IMR-90 (cell line): ENCODE results near the gene ZC3H15. TPM values are rescaled to one million over a fixed set of nuclear protein-coding genes. Genes with fewer than 3 reads are reported as not detected.
"Not testable (repeated sequence)": the region's sequence is repeated elsewhere in the genome, so short reads cannot be mapped to it uniquely, and the experiment has no call there.

Experiments
- ATAC-seq: fragments of 200-7000 bp; cut with Tn5 transposase; 2 replicates; pipeline ENCODE4 v1.9.1; 2020; ENCODE audit warnings: low read depth, mild to moderate bottlenecking, moderate library complexity
- BruUV-seq: library from RNA; stranded (reverse); fragments of 400-500 nt; replicated peaks from 2 replicates; lab custom pipeline; 2021; lab: Mats Ljungman, UMichigan
- CTCF ChIA-PET: fragments of 300-600 bp; formaldehyde crosslinking; extraction: SDS; loops from one replicate; lab custom pipeline; 2021; ENCODE audit warnings: antibody characterized with exemption; lab: Yijun Ruan, JAX
- POLR2A ChIA-PET: fragments of 300-600 bp; sonication (Branson Sonifier 250); formaldehyde crosslinking; loops from one replicate; lab custom pipeline; 2022; ENCODE audit warnings: antibody characterized with exemption; ENCODE audit not compliant: unreplicated experiment; lab: Charles Lee
- DNase-seq: peaks from one replicate; pipeline ENCODE4 v3.0.0; 2013
- H2AFZ ChIP-seq: replicated peaks from 2 replicates; pipeline ENCODE3; 2013; ENCODE audit warnings: low read length, mild to moderate bottlenecking; ENCODE audit not compliant: poor library complexity
- H2AK5ac ChIP-seq: 2 replicates; pipeline ENCODE4 v1.6.1; 2013; ENCODE audit warnings: low read depth, low read length, inconsistent platforms
- H2AK9ac ChIP-seq: replicated peaks from 2 replicates; pipeline ENCODE3; 2013; ENCODE audit warnings: mild to moderate bottlenecking, low read depth, low read length, moderate library complexity; ENCODE audit not compliant: poor library complexity
- H2BK120ac ChIP-seq: 2 replicates; pipeline ENCODE4 v1.6.1; 2013; ENCODE audit warnings: low read depth, low read length, inconsistent platforms
- H2BK15ac ChIP-seq: 3 replicates; pipeline ENCODE4 v1.6.1; 2013; ENCODE audit warnings: low read depth, low read length, inconsistent platforms
- H2BK20ac ChIP-seq: 2 replicates; pipeline ENCODE4 v1.6.1; 2013; ENCODE audit warnings: low read depth, mild to moderate bottlenecking, inconsistent platforms, low read length, moderate library complexity
- H2BK5ac ChIP-seq: 2 replicates; pipeline ENCODE4 v1.6.1; 2013; ENCODE audit warnings: mild to moderate bottlenecking, low read depth, low read length, inconsistent platforms; ENCODE audit not compliant: poor library complexity, severe bottlenecking
- H3K14ac ChIP-seq: replicated peaks from 2 replicates; pipeline ENCODE4 v1.6.1; 2013; ENCODE audit warnings: low read depth, low read length, inconsistent platforms
- H3K18ac ChIP-seq: 2 replicates; pipeline ENCODE4 v1.6.1; 2013; ENCODE audit warnings: low read depth, low read length, control low read depth
- H3K23ac ChIP-seq: 2 replicates; pipeline ENCODE4 v1.6.1; 2013; ENCODE audit warnings: low read depth, low read length, inconsistent platforms
- H3K27ac ChIP-seq: 2 replicates; pipeline ENCODE4 v1.5.1; 2013; ENCODE audit warnings: mild to moderate bottlenecking, control low read depth, low read length; ENCODE audit not compliant: insufficient read depth
- H3K27me3 ChIP-seq: 2 replicates; pipeline ENCODE4 v1.6.1; 2013; ENCODE audit warnings: low read length; ENCODE audit not compliant: control insufficient read depth, insufficient read depth
- H3K36me3 ChIP-seq: 2 replicates; pipeline ENCODE4 v1.6.1; 2013; ENCODE audit warnings: low read length, mixed read lengths; ENCODE audit not compliant: control insufficient read depth, insufficient read depth
- H3K4ac ChIP-seq: 2 replicates; pipeline ENCODE4 v1.6.1; 2013; ENCODE audit warnings: low read depth, low read length, inconsistent platforms
- H3K4me1 ChIP-seq: 2 replicates; pipeline ENCODE4 v1.6.1; 2013; ENCODE audit warnings: low read length, mixed read lengths; ENCODE audit not compliant: control insufficient read depth, insufficient read depth
- H3K4me2 ChIP-seq: 2 replicates; pipeline ENCODE4 v1.6.1; 2013; ENCODE audit warnings: low read depth, mild to moderate bottlenecking, control low read depth, low read length, moderate library complexity
- H3K4me3 ChIP-seq: 2 replicates; pipeline ENCODE4 v1.5.1; 2013; ENCODE audit warnings: low read depth, mild to moderate bottlenecking, control low read depth, low read length, moderate library complexity; ENCODE audit not compliant: insufficient read depth
- H3K56ac ChIP-seq: 2 replicates; pipeline ENCODE4 v1.6.1; 2013; ENCODE audit warnings: low read length, inconsistent platforms; ENCODE audit not compliant: insufficient read depth; ENCODE audit errors: extremely low read depth
- H3K79me1 ChIP-seq, 2 experiments: 2 replicates each; pipeline ENCODE4 v1.6.1; 2013; ENCODE audit warnings: low read length in 2 of 2, inconsistent platforms in 1 of 2, low read depth in 1 of 2
- H3K9ac ChIP-seq: 2 replicates; pipeline ENCODE4 v1.6.1; 2013; ENCODE audit warnings: low read depth, low read length, control low read depth
- H3K9me1 ChIP-seq: 2 replicates; pipeline ENCODE4 v1.6.1; 2013; ENCODE audit warnings: low read length, inconsistent platforms; ENCODE audit not compliant: insufficient read depth
- H3K9me3 ChIP-seq: 2 replicates; pipeline ENCODE4 v1.6.1; 2013; ENCODE audit warnings: low read length; ENCODE audit not compliant: control insufficient read depth, insufficient read depth
- H4K20me1 ChIP-seq: 2 replicates; pipeline ENCODE4 v1.6.1; 2013; ENCODE audit warnings: low read length, inconsistent platforms; ENCODE audit not compliant: insufficient read depth
- H4K5ac ChIP-seq: 2 replicates; pipeline ENCODE4 v1.6.1; 2013; ENCODE audit warnings: mild to moderate bottlenecking, low read depth, low read length, control low read depth
- H4K8ac ChIP-seq, 2 experiments: 2 replicates each; pipeline ENCODE4 v1.6.1; 2013; ENCODE audit warnings: low read depth in 2 of 2, low read length in 2 of 2, control low read depth in 1 of 2, inconsistent platforms in 1 of 2
- H4K91ac ChIP-seq: 2 replicates; pipeline ENCODE4 v1.6.1; 2013; ENCODE audit warnings: low read depth, low read length, inconsistent platforms; ENCODE audit not compliant: insufficient read depth
- MAZ ChIP-seq: IDR thresholded peaks from 2 replicates; pipeline ENCODE4 v1.6.1; 2012; ENCODE audit warnings: low read depth, mild to moderate bottlenecking, low read length, improper control_type of control experiment, moderate library complexity, borderline replicate concordance
- NFE2L2 ChIP-seq: fragments of 150-350 bp; IDR thresholded peaks from 2 replicates; pipeline ENCODE4 v1.6.1; 2016; ENCODE audit warnings: low read depth, mild to moderate bottlenecking, low read length
- WGBS, 2 experiments: methylation state at CpG; one replicate each; pipeline versions ENCODE4 v1.1.5 to v1.1.7; 2013; ENCODE audit warnings: missing lambda C conversion rate in 2 of 2; ENCODE audit not compliant: insufficient read length in 1 of 2; ENCODE audit errors: extremely low coverage in 2 of 2; 5-methylcytosine and 5-hydroxymethylcytosine counted together
- dilution Hi-C: fragments of 300-500 bp; cut with HindIII; formaldehyde crosslinking; loops from one replicate; pipeline ENCODE4 v1.14.3; 2018; ENCODE audit warnings: low sequenced_read_pairs; ENCODE audit not compliant: unreplicated experiment
- in situ Hi-C: fragments of 300-500 bp; cut with MboI; formaldehyde crosslinking; loops from 3 replicates; pipeline ENCODE4 v1.14.3; 2019; ENCODE audit warnings: low sequenced_read_pairs, inconsistent platforms, mixed read lengths
- intact Hi-C: fragments of 100-400 bp; cut with micrococcal nuclease; formaldehyde crosslinking; loops from 2 replicates; pipeline ENCODE4 v1.10.0; 2022
- polyA plus RNA-seq, 3 experiments: library from polyadenylated mRNA; depleted of rRNA; stranded (reverse); fragments of >200 nt; gene quantifications; 2 replicates each; pipeline ENCODE4 v1.2.3, GENCODE V29; 2012; ENCODE audit warnings: low replicate concordance in 1 of 3
- total RNA-seq: library from RNA; depleted of rRNA; stranded (reverse); fragments of >200 nt; gene quantifications from 2 replicates; pipeline ENCODE4 v1.2.3, GENCODE V29; 2012

The ZC3H15 gene
- total and polyA plus RNA-seq, 2 of the 4 experiments (the other 2 are of a cell fraction) = 22.9 to 47.4 TPM

GRCh38 chr2:186437719-186438118 lies 48.3 kb upstream of the ZC3H15 start:
- CTCF ChIA-PET = no interaction called here
- Histone ChIP-seq H3K9ac (no peak overlapping the region), H3K4ac (no peak overlapping the region), H4K91ac (no peak overlapping the region), H2BK20ac (no peak overlapping the region), H3K27ac (no peak overlapping the region), H3K4me1 (no peaks in the 10 kb centered on the region), H3K36me3 (no peaks in the 10 kb centered on the region), H2BK120ac (no peak overlapping the region), H3K56ac (no peak overlapping the region), H4K5ac (no peak overlapping the region), H2AK9ac (no peak overlapping the region), H3K23ac (no peak overlapping the region), H2BK15ac (no peak overlapping the region), H3K9me1 (0 out of 2 replicates have a peak, but pooled peaks cover 6% of the 10 kb centered on the region), H2AFZ (no peak overlapping the region), H4K8ac (no peak overlapping the region), H3K9me3 (no peaks in the 10 kb centered on the region), H3K14ac (no peak overlapping the region), H3K79me1 (no peaks in the 10 kb centered on the region), H3K4me2 (no peak overlapping the region), H3K27me3 (no peaks in the 10 kb centered on the region), H4K20me1 (no peaks in the 10 kb centered on the region), H3K4me3 (no peak overlapping the region), H3K18ac (no peak overlapping the region), H2AK5ac (no peak overlapping the region), H2BK5ac (no peak overlapping the region)
- 80% methylated on average over 2 of the region's 6 CpGs; no CpG with 5 or more reads in 1 of the 2 experiments for WGBS, 2 experiments
- dilution Hi-C loops (no loop called here), in situ Hi-C loops (no loop called here), intact Hi-C loops (no loop called here)
- TF ChIP-seq MAZ (no peak), NFE2L2 (peak; percentile 70)
- ATAC-seq (no peak), DNase-seq (no peak)
- POLR2A ChIA-PET = no interaction called here
- no TSS peak for BruUV-seq

GRCh38 chr2:186439673-186440095 lies 46.4 kb upstream of the ZC3H15 start:
- H3K9me1 ChIP-seq, H3K18ac ChIP-seq, H3K4me3 ChIP-seq, H2AFZ ChIP-seq, H3K4me1 ChIP-seq, H3K27ac ChIP-seq, H3K4me2 ChIP-seq, H2BK120ac ChIP-seq, H4K8ac ChIP-seq, H4K91ac ChIP-seq, H4K20me1 ChIP-seq, intact Hi-C loops, H3K23ac ChIP-seq, BruUV-seq, H3K27me3 ChIP-seq, H2AK5ac ChIP-seq, POLR2A ChIA-PET, in situ Hi-C loops, DNase-seq, H3K14ac ChIP-seq, H2BK20ac ChIP-seq, H3K4ac ChIP-seq, H3K56ac ChIP-seq, H4K5ac ChIP-seq, dilution Hi-C loops, H2BK5ac ChIP-seq, H2AK9ac ChIP-seq, ATAC-seq, H3K36me3 ChIP-seq, H3K9me3 ChIP-seq, H3K79me1 ChIP-seq, H3K9ac ChIP-seq, H2BK15ac ChIP-seq: not testable (repeated sequence)
- no CpG with 5 or more reads among the region's 5 CpGs for WGBS, 2 experiments
- CTCF ChIA-PET = interaction anchor here (0.7 kb wide), 1 partner anchor 26 kb away, joined by 3 read pairs; no protein-coding TSS in a partner anchor
